Measurements from ENCODE around the gene LAMB4. TPM values are rescaled to one million over a fixed set of nuclear protein-coding genes. Genes with fewer than 3 reads are reported as not detected.

LAMB4 gene
- total RNA-seq, 1 donor from 2014 or later = not detected

- intact Hi-C loops (cut with DNase I) = loop anchor here (2.0 to 10.0 kb wide), 5 partner anchors 63 to 257 kb away; partner anchors contain the start of genes CBLL1 and DLD
- DNase-seq (ENCODE audit: low spot score in 2 of 2) = peak in 1 of 2 donors; percentile 68
- H3K9me3 ChIP-seq = no peaks in the 10 kb centered on the region
- peaks cover 0 to 17% of the 10 kb centered on the region in 2 donors for H3K4me1 ChIP-seq
- H3K36me3 ChIP-seq = peaks cover 0 to 10% of the 10 kb centered on the region in 2 donors
- peak overlapping the region; percentile 81 to 85 for H3K27ac ChIP-seq
- no peaks in the 10 kb centered on the region for H3K27me3 ChIP-seq
- TF ChIP-seq, protein P1, sequence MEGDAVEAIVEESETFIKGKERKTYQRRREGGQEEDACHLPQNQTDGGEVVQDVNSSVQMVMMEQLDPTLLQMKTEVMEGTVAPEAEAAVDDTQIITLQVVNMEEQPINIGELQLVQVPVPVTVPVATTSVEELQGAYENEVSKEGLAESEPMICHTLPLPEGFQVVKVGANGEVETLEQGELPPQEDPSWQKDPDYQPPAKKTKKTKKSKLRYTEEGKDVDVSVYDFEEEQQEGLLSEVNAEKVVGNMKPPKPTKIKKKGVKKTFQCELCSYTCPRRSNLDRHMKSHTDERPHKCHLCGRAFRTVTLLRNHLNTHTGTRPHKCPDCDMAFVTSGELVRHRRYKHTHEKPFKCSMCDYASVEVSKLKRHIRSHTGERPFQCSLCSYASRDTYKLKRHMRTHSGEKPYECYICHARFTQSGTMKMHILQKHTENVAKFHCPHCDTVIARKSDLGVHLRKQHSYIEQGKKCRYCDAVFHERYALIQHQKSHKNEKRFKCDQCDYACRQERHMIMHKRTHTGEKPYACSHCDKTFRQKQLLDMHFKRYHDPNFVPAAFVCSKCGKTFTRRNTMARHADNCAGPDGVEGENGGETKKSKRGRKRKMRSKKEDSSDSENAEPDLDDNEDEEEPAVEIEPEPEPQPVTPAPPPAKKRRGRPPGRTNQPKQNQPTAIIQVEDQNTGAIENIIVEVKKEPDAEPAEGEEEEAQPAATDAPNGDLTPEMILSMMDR (IDR thresholded peaks at IDR 0.05) = no peak
- H3K4me3 ChIP-seq = peak overlapping the region; percentile 64 to 89
These were observed 128.1 kb downstream of the LAMB4 start for GRCh38 chr7:108001764-108002725.

DNA sequence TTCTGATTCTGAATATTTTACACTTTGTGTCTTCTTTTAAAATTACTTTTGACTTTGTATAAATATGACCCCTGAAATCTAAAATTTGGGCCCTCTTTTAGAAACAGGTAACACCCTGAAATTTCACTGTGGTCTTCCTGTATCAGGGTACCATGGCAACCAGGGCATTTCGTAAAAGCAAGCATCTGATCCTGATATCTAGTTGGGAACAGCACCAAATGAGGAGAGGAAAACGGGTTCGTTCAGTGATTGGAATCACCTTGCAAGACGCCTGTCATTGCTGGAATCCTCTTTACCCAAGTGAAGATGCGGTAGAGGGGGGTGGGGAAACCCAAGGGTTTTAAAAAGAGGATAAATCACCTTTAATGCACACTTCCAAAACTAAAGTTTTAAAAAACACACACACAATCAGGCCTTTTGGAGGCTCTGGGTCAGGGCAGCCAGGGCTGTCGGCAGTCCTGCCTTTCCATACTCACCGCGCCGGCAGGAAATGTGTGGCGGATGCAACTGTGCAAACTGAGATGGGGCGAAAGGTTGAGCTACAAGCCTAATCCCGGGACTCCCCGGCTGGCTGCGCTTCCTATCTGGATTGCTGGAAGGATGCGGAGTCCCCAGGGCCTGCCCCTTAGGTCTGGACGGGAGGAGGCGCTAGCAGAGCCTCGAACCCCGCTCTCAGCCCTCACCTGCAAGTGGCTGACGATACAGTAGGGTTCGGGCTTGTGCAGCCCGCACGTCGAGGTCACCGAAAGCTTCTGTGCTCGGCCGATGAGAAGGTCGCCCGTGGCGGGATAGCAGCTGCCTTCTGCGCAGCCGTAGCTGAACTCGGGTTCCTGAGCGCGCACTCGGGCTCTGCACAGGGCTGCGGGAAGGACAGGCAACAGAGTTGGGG is 129.0 kb downstream of the LAMB4 start:
- TF ChIP-seq, protein P1 (IDR thresholded peaks at IDR 0.05) = no peak
- intact Hi-C loops (cut with DNase I) = loop anchor here (5.0 to 10.0 kb wide), 4 partner anchors 96 to 256 kb away; partner anchors contain the start of genes CBLL1 and DLD
- no peak for DNase-seq (ENCODE audit: low spot score in 2 of 2)
- Histone ChIP-seq H3K27ac (peak overlapping the region; percentile 81 to 85), H3K27me3 (no peaks in the 10 kb centered on the region), H3K36me3 (peaks cover 0 to 12% of the 10 kb centered on the region in 2 donors), H3K4me3 (peak overlapping the region; percentile 64 to 89), H3K9me3 (no peaks in the 10 kb centered on the region), H3K4me1 (peaks cover 0 to 27% of the 10 kb centered on the region in 2 donors)

DNA sequence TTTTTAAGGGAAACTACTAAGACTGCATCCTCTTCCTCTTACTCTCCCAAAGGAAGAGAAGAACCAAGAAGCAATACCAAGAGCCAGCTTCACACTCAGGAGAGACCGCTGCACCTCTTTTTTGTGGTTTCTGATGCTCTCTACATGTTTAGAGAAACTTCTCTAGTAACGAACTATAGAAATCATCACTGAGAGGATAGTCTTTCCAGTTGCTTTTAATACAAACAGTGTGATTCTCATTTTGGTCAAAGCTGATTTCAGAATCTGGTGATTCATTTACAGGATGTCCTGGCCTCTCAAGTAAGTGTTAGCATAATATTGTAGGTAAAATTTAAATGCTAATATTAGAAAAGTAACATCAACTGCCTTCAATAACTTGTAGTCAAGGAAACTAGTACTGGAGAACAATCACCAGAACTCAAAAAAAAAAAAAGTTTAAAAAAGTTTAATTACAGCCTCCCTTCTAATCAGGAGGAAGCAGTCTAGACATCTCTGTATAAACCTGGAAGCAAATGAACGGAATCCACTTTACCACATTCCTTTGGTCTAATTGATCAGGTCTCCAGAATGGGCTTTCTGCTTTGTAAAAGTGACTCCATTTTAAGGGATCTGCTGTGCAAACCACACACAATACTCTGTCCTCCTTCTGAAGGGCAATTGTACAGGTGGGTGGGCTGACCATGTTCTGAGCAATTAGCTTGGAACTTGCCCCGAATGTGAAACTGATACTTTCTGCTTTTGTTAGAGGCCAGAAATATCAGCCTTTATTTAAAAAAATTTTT is 130.2 kb downstream of the LAMB4 start:
- H3K27me3 ChIP-seq = no peaks in the 10 kb centered on the region
- DNase-seq (ENCODE audit: low spot score in 2 of 2) = no peak
- no peaks in the 10 kb centered on the region for H3K9me3 ChIP-seq
- TF ChIP-seq, protein P1 (IDR thresholded peaks at IDR 0.05) = no peak
- peak overlapping the region; percentile 4 to 10 for H3K4me3 ChIP-seq
- peaks cover 0 to 38% of the 10 kb centered on the region in 2 donors for H3K4me1 ChIP-seq
- H3K36me3 ChIP-seq = peaks cover 0 to 12% of the 10 kb centered on the region in 2 donors
- H3K27ac ChIP-seq = peak overlapping the region; percentile 9 to 85
- intact Hi-C loops (cut with DNase I) = loop anchor here (5.0 to 10.0 kb wide), 4 partner anchors 97 to 255 kb away; partner anchors contain the start of genes CBLL1 and DLD

- Histone ChIP-seq H3K27me3 (no peaks in the 10 kb centered on the region), H3K4me3 (no peak overlapping the region), H3K27ac (peak overlapping the region; percentile 43 to 62), H3K9me3 (no peaks in the 10 kb centered on the region), H3K4me1 (peaks cover 0 to 35% of the 10 kb centered on the region in 2 donors), H3K36me3 (peaks cover 1 to 19% of the 10 kb centered on the region in 2 donors)
- TF ChIP-seq, protein P1 (IDR thresholded peaks at IDR 0.05) = no peak
- no peak for DNase-seq (ENCODE audit: low spot score in 2 of 2)
- intact Hi-C loops (cut with DNase I) = no loop called here
These were observed 131.3 kb downstream of the LAMB4 start for GRCh38 chr7:107998660-107999480.
